ENCODE data around the gene MYADM.
"Not testable (repeated sequence)": the region's sequence is repeated elsewhere in the genome, so short reads cannot be mapped to it uniquely, and the experiment has no call there.

The MYADM gene

GRCh38 chr19:53868892-53869804 lies 1.5 kb downstream of the MYADM start:
- DNase-seq = peak; percentile 37

GRCh38 chr19:53869805-53870484 lies 2.3 kb downstream of the MYADM start:
- DNase-seq = not testable (repeated sequence)

GRCh38 chr19:53870485-53870844 lies 2.8 kb downstream of the MYADM start:
- DNase-seq = no peak

GRCh38 chr19:53871454-53871853 lies 3.8 kb downstream of the MYADM start:
- no peak for DNase-seq

GRCh38 chr19:53872762-53873161 lies 5.1 kb downstream of the MYADM start:
- DNase-seq = no peak

GRCh38 chr19:53873773-53874605 lies 6.3 kb downstream of the MYADM start:
- no peak for DNase-seq

GRCh38 chr19:53874606-53874990 lies 6.9 kb downstream of the MYADM start:
- DNase-seq = no peak

- DNase-seq = no peak
Observed at GRCh38 chr19:53875602-53876325, 8.1 kb downstream of the MYADM start.

- no peak for DNase-seq
Observed at GRCh38 chr19:53876651-53877224, 9.1 kb downstream of the MYADM start.

GRCh38 chr19:53877361-53877766 lies 9.7 kb downstream of the MYADM start:
- no peak for DNase-seq

GRCh38 chr19:53878776-53879139 lies 11.1 kb downstream of the MYADM start:
- DNase-seq = no peak

GRCh38 chr19:53879140-53880081 lies 11.7 kb downstream of the MYADM start:
- DNase-seq = peak; percentile 68

- no peak for DNase-seq
Observed at GRCh38 chr19:53880711-53881481, 13.2 kb downstream of the MYADM start.

- DNase-seq = no peak
Observed at GRCh38 chr19:53881482-53882390, 14.1 kb downstream of the MYADM start, which contains the start of gene PRKCG. TSS of gene PRKCG (plus strand) at chr19:53882197. CDS start at chr19:53882495, 298 bp downstream.

GRCh38 chr19:53882391-53883050 lies 14.8 kb downstream of the MYADM start:
- DNase-seq = no peak

GRCh38 chr19:53883231-53883661 lies 15.6 kb downstream of the MYADM start:
- DNase-seq = no peak

- no peak for DNase-seq
Observed at GRCh38 chr19:53883741-53884140, 16.1 kb downstream of the MYADM start.

GRCh38 chr19:53884256-53884655 lies 16.6 kb downstream of the MYADM start:
- no peak for DNase-seq
